Measurements from ENCODE around the gene GDPD4. TPM values are rescaled to one million over a fixed set of nuclear protein-coding genes. Genes with fewer than 3 reads are reported as not detected.

The GDPD4 gene
- total and polyA plus RNA-seq, 2 donors = not detected

DNA sequence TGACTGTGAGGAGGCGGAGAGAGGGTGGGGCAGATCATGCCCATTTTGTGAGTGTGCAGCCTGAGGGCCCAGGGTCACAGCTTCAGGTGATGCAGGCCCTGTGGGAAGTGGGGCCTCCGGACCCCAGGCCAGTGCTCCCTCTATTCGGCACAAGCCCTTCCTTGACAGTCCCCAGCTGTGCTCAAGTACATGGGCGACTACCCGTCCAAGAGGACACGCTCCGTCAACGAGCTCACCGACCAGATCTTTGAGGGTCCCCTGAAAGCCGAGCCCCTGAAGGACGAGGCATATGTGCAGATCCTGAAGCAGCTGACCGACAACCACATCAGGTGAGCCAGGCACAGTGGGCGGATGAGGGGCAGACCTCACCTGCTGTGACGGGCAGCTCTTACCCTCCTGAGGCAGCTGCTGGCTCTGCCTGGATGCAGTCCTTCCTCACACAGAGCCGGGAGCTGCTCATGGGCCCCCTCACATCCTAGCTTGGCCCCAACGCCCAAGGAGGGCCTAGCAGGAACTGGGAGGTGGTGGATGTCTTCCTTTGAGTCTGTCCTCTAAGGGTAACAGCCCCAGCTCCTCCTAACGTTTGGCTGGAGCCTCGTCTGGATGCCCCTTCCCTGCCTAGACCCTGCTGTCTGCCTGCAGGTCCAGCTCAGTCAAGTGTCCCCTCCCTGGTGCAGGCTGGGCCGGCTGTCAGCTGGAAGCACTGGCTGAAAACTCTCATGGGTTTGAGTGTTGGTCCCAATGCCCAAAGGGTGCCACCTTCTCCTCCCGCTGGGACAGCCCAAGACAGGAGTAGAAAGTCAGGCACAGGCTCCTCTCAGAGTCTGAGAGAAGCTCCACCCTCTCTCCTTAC, 97.4 kb downstream of the GDPD4 start:
- DNase-seq (ENCODE audit: extremely low spot score) = no peak
- no peak overlapping the region for H3K4me3 ChIP-seq (ENCODE audit: low read depth, low read length)
- no peaks in the 10 kb centered on the region for H3K36me3 ChIP-seq (ENCODE audit: insufficient read depth)
- H3K4me1 ChIP-seq (ENCODE audit: insufficient read depth) = no peaks in the 10 kb centered on the region
- 86% methylated on average over 20 of the region's 20 CpGs for WGBS
- no peak overlapping the region for H3K27ac ChIP-seq (ENCODE audit: low read depth)

GRCh38 chr11:77202941-77203900, 98.3 kb downstream of the GDPD4 start:
- 89% methylated on average over 25 of the region's 25 CpGs for WGBS
- no peaks in the 10 kb centered on the region for H3K4me1 ChIP-seq (ENCODE audit: insufficient read depth)
- H3K4me3 ChIP-seq (ENCODE audit: low read depth, low read length) = no peak overlapping the region
- no peak for DNase-seq (ENCODE audit: extremely low spot score)
- H3K36me3 ChIP-seq (ENCODE audit: insufficient read depth) = no peaks in the 10 kb centered on the region
- no peak overlapping the region for H3K27ac ChIP-seq (ENCODE audit: low read depth)

GRCh38 chr11:77201991-77202841, 99.3 kb downstream of the GDPD4 start:
- DNase-seq (ENCODE audit: extremely low spot score) = no peak
- H3K4me1 ChIP-seq (ENCODE audit: insufficient read depth) = no peaks in the 10 kb centered on the region
- 94% methylated on average over 23 of the region's 23 CpGs for WGBS
- no peak overlapping the region for H3K27ac ChIP-seq (ENCODE audit: low read depth)
- H3K36me3 ChIP-seq (ENCODE audit: insufficient read depth) = no peaks in the 10 kb centered on the region
- H3K4me3 ChIP-seq (ENCODE audit: low read depth, low read length) = no peak overlapping the region

DNA sequence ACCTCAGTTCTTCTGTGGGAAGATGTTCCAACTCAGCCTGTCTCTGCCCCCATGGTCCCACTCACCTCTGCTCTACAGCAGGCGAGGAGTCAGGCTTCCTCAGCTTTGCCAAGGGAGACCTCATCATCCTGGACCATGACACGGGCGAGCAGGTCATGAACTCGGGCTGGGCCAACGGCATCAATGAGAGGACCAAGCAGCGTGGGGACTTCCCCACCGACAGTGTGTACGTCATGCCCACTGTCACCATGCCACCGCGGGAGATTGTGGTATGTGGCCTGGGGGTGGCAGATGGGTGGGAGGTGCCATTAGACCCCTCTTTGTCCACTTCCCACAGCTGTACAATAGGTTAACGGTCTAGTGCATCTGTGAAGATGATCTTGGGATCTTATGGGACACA, 100.1 kb downstream of the GDPD4 start:
- Histone ChIP-seq H3K27ac (ENCODE audit: low read depth) (no peak overlapping the region), H3K36me3 (ENCODE audit: insufficient read depth) (no peaks in the 10 kb centered on the region), H3K4me1 (ENCODE audit: insufficient read depth) (no peaks in the 10 kb centered on the region), H3K4me3 (ENCODE audit: low read depth, low read length) (no peak overlapping the region)
- WGBS = 94% methylated on average over 11 of the region's 11 CpGs
- DNase-seq (ENCODE audit: extremely low spot score) = no peak

- no peak overlapping the region for H3K27ac ChIP-seq (ENCODE audit: low read depth)
- no peak overlapping the region for H3K4me3 ChIP-seq (ENCODE audit: low read depth, low read length)
- no peaks in the 10 kb centered on the region for H3K36me3 ChIP-seq (ENCODE audit: insufficient read depth)
- WGBS = 81% methylated on average over 12 of the region's 12 CpGs
- no peak for DNase-seq (ENCODE audit: extremely low spot score)
- no peaks in the 10 kb centered on the region for H3K4me1 ChIP-seq (ENCODE audit: insufficient read depth)
Observed at GRCh38 chr11:77200351-77201268, 100.9 kb downstream of the GDPD4 start.

DNA sequence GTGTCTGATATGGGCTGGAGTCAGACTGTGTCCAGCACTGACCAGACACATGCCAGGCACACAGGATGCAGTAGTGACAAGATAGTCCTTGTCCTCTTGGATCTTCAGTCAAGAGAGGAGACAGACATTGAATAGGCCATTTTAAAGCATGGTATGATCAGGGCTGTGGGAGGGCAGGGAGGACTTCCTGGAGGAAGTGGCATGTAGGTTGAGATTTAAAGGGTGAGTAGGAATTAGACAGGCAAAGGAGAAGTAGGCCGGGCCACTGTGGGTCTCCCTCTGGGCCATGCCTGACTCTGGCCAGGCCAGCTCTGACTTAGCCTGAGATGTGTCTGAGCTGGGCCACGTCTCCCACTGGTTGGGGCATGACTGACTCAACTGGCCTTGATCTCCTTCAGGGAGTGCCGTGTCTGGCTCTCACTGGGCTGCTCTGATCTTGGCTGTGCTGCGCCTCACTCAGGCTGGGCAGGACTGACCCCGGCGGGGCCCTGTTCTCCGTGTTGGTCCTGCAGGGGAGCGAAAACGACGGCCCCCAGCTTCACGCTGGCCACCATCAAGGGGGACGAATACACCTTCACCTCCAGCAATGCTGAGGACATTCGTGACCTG, 102.2 kb downstream of the GDPD4 start:
- DNase-seq (ENCODE audit: extremely low spot score) = no peak
- 96% methylated on average over 13 of the region's 13 CpGs for WGBS
- no peak overlapping the region for H3K27ac ChIP-seq (ENCODE audit: low read depth)
- H3K4me1 ChIP-seq (ENCODE audit: insufficient read depth) = no peaks in the 10 kb centered on the region
- H3K36me3 ChIP-seq (ENCODE audit: insufficient read depth) = no peaks in the 10 kb centered on the region
- H3K4me3 ChIP-seq (ENCODE audit: low read depth, low read length) = no peak overlapping the region

GRCh38 chr11:77198440-77198849, 103.0 kb downstream of the GDPD4 start:
- WGBS = 79% methylated on average over 11 of the region's 11 CpGs
- Histone ChIP-seq H3K36me3 (ENCODE audit: insufficient read depth) (no peaks in the 10 kb centered on the region), H3K4me3 (ENCODE audit: low read depth, low read length) (no peak overlapping the region), H3K27ac (ENCODE audit: low read depth) (no peak overlapping the region), H3K4me1 (ENCODE audit: insufficient read depth) (no peaks in the 10 kb centered on the region)
- no peak for DNase-seq (ENCODE audit: extremely low spot score)

GRCh38 chr11:77197626-77198320, 103.7 kb downstream of the GDPD4 start:
- DNase-seq (ENCODE audit: extremely low spot score) = no peak
- H3K27ac ChIP-seq (ENCODE audit: low read depth) = no peak overlapping the region
- 91% methylated on average over 14 of the region's 14 CpGs for WGBS
- H3K4me3 ChIP-seq (ENCODE audit: low read depth, low read length) = no peak overlapping the region
- H3K4me1 ChIP-seq (ENCODE audit: insufficient read depth) = no peaks in the 10 kb centered on the region
- H3K36me3 ChIP-seq (ENCODE audit: insufficient read depth) = no peaks in the 10 kb centered on the region

- no peak for DNase-seq (ENCODE audit: extremely low spot score)
Observed at GRCh38 chr11:77196961-77197360, 104.5 kb downstream of the GDPD4 start.

GRCh38 chr11:77195071-77195755, 106.3 kb downstream of the GDPD4 start:
- no peak overlapping the region for H3K4me3 ChIP-seq (ENCODE audit: low read depth, low read length)
- H3K36me3 ChIP-seq (ENCODE audit: insufficient read depth) = no peaks in the 10 kb centered on the region
- H3K27ac ChIP-seq (ENCODE audit: low read depth) = no peak overlapping the region
- no peaks in the 10 kb centered on the region for H3K4me1 ChIP-seq (ENCODE audit: insufficient read depth)
- DNase-seq (ENCODE audit: extremely low spot score) = no peak
- 86% methylated on average over 16 of the region's 16 CpGs for WGBS

More at GRCh38 chr11:77196961-77197360, 104.5 kb downstream of the GDPD4 start:
- Histone ChIP-seq H3K4me1 (ENCODE audit: insufficient read depth) (no peaks in the 10 kb centered on the region), H3K27ac (ENCODE audit: low read depth) (no peak overlapping the region), H3K36me3 (ENCODE audit: insufficient read depth) (no peaks in the 10 kb centered on the region), H3K4me3 (ENCODE audit: low read depth, low read length) (no peak overlapping the region)
- WGBS = 94% methylated on average over 8 of the region's 8 CpGs

Data from urinary bladder (tissue), 4 donors.